Stimulated activated CD8-positive, alpha-beta memory T cell treated with anti-CD3 and anti-CD28 coated beads, Interleukin-15, amount 100 ng/mL, for 4 hours (primary cell): ENCODE measurements around the gene STK24.

Experiments used
- DNase-seq, 2 donors: peaks; one replicate each; pipeline ENCODE4 v3.0.0-alpha.2; 2020; ENCODE audit warnings: low read depth in 2 of 2

The STK24 gene

GRCh38 chr13:98533912-98534311 lies 43.0 kb downstream of the STK24 start:
- DNase-seq = no peak

GRCh38 chr13:98532254-98532653 lies 44.7 kb downstream of the STK24 start:
- DNase-seq = no peak

DNA sequence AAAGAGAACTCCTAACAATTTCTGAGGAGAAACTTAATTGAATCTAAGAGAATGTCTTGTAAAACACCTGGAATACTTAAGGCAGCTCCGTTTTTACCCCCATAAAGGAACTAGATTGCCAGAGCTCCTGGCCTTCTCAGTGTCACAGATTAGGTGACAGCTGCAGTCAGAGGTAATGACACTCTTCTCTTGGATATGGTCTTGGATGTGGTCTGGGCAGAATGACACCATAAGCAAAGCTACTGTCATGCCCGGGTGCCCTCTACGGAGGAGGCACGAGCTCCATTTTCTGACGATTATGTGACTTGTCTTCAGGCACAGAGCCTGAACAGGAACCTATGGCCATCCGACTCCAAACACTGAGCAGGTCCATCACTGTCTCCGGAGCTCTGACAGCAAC lies 46.7 kb downstream of the STK24 start:
- DNase-seq = no peak

DNA sequence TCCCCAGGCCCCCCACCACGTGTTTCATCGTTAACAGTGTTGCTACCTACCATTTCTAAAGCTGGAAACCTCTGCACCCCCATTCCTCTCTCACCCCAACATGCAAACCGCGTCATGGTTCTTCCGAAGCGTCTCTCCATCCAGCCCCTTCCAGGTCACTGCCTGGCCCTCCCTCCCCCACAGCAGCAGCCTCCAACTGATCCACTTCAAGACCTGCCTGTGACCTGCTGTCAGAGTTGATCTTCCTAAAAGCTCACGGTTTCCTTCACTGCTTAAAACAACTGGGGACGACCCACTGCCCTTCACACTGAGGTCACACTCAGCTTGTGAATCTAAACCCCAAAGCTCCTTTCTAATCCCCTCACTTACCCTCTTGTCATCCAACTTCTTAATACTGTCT lies 47.7 kb downstream of the STK24 start:
- no peak for DNase-seq

DNA sequence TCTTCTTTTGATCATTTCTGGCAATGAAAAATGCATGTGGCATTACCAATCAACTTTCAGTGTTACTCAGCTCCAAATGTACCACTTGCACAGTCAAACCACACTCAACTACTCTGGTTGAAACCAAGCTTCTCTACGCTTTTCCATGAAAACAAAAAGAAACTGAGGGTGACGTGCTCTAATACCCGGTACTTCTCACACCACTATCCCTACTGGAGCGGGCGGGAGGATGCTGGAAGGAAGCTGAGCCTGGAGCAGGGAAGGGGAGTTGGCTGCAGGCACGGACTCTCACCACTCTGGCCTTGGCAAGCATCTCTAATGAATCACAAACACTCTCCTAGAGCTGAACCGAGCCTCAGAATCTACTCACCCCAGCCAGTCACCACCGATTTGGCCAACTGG lies 48.2 kb downstream of the STK24 start:
- no peak for DNase-seq

DNA sequence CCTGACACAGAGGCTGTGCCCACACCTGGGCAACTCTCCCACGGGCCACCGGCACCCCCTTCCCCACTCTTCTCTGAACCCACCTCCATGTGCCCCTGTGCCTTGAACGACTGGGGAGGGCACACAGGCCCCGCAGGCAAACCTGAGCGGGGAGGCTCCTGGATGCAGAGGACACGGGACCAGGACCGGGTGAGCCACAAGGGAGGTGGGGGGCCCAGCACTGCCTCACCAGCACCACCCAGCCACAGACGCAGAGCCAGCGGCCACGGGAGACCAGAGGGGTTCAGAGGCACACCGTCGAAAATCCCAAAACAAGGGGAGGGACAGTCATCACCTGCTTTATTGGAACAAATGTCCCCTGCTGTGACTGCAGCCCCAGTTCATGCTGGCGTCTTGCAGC lies 49.4 kb downstream of the STK24 start:
- no peak for DNase-seq

DNA sequence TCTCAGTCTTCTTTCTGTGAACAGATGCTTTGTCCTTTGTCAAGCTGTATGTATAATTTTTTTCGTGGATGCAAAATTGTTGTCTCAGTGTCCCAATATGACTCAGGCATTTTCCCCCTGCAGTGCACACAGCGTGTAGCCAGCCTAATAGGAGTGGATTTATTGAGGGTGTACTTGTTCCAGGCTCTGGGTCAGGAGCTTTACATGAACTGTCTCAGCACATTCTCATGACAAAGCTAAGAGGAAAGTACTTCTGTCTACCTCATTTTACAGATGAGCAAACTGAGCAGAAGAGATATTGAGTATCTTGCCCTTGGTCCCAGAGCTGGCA lies 50.8 kb downstream of the STK24 start:
- DNase-seq = no peak

DNA sequence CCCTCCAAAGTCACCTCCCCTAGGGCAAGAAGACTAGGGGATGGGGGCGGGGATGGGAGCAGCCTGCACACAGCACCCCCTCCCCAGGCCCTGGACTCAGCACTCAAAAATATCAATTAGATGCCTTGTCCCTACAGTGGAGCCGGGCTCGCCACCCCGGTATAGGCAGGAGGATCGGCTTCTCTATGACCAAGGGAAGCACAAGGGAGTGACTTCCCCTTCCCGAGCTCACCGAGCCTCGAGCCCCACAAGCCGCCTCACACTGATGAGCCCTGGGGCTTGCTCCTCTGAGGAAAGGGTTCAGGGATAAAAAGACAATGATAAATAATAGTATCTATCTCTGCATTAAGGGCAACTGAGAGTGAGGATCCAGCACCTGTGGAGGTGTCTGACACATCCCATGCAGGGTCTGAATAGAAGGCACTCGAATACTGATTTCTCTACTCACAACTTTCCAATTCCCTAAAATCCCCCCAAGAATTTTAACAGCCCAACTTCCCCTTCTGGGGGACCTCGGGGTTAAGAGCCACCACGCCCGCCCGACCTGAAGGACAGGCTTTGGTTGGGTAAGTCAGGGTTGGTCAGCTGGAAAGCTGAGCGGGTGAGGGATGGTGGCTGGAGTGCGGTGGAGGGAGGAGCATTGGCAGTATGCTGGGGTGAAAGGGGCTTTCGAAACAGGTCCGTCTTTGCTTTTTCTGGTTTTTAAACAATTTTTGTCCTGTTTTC lies 51.3 kb downstream of the STK24 start:
- DNase-seq = no peak

DNA sequence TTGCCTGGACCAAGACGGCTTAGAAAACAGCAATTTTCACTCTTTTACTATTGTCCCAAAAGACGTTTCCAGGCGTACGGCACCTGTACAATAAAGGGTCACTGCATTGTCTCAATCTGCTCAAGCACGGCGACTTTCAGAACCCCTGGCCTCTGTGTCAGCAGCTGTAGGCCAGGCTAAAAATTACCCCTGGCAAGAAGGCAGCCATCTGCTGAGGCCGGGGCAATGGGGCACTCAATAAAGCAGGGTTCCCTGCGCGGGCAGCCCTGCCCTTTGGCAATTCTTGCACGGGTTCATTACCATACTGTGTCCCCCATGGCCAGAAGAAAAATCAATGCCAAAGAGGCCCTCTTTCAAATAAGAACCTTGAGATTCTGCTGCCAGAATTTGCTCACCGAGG lies 52.1 kb downstream of the STK24 start:
- DNase-seq = no peak

DNA sequence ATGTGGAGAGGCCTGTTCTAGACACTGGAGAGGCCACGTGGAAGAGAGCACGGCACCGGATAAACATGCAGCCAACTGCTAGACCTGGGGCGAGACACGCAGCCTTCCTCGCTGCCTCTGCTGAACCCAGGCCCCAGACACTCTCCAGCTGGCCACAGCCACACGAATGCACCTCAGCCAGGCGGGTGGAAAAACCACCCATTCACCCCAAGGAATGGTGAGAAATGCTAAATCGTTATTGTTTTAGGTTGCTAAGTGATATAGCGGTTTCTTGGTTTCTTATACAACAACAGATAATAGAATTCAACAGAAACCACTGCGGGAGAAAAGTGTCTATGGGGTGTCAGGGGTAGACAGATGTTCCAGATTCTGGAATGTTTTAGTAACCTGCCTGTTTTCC lies 52.5 kb downstream of the STK24 start:
- DNase-seq = no peak

GRCh38 chr13:98523455-98524102 lies 53.3 kb downstream of the STK24 start:
- no peak for DNase-seq

GRCh38 chr13:98522371-98522770 lies 54.5 kb downstream of the STK24 start:
- no peak for DNase-seq

DNA sequence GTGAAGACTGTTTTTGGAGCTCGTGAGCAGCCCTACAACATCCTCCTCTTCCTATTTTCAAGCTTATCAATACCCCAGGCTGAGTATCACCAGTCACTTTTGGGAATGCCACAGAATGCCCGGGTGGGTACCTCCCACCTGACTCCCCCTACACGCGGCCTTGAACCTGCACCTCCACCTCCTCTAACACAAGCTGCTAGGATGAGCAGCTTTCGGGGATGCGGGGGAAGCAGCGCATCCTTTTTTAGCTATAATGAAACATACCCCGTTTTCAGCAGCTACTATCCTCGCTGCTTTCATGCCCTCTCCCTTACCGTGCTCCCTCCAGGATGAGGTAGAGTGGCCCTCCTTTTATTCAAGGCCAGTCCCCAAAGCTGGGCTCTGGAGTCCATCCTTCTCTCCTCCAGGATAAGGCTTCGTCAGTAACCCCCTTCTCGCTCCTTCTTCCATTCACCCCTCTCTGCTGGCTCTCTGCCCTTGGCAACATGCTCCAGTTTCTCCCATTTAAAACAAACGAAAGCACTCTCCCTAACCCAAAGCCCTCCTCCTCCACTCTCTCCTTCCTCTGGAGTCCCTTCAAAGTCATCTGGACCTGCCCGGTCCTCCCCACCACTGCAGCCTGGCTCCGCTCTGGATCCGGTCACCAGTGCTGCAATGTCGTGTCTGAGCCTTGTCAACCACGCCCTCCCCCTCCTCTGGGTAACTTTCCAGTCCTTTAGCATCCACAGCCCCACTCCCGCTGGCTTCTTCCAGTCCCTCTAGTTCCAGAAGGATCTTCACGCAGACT lies 55.3 kb downstream of the STK24 start:
- DNase-seq = no peak

DNA sequence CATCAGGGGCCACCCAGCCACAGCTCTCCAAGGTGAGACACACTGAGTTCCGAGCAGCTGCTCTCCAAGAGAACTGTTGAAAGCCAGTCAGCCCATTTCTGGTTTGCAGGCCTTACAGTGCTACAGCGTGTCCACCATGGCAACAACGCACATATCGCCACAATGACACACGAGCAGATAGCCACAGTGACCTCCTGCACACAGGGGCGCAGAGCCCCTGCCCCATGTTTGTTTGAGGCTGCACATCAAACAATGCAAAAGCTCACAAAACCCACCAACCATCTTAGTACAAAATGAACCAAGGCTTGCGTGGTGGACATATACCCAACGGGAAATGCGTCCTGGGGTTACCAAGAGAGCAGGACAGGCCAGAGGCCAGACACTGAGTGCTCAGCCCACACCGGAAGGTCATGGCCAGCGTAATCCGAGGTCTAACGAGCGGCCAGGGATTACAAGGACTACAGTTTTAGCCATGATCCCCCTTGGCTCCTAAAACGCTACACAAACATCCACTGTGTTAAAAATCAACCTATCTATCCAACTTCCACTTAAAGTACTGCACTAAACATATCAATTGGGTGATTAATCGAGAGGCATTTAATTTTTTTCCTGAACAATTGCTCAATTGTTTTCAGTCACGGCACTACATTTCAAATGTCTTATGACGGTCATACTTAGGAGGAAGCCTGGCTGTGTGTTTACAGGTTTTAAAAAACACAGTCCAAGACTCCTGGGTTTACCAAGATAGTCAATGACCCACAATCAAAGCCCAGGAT lies 56.0 kb downstream of the STK24 start:
- DNase-seq = no peak

- no peak for DNase-seq
Measured at GRCh38 chr13:98519976-98520375, 56.9 kb downstream of the STK24 start.

DNA sequence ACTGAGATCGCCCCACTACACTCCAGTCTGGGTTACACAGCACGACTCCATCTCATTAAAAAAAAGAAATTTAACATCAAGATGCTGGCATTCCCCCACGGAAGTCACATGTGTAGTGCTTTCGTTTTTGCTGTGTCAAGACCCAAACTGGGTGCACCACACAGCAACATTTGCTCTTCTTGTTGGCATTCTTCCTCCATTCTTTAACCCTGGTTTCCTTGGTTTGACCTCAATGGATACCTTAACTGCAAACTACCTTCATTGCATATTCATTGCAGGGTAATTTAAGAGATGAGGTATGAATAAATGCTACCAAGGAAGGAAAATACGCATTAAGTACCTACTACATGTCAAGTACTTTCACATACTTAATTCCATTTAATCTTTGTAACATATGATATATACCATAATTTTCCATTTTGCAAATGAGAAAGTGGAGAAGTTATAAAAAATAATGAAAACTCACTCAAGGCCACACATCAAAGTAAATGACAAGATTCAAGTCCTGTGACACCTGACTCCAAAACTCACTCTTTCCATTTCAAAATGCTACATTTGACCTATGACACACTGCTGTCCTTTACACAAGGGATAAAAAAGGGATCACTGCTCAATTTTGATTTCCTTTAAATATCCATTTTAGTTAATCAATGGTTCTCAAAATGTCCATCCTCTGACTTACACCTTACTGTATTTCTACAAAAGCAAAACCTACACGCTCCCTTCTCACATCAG lies 59.2 kb downstream of the STK24 start:
- DNase-seq = no peak

GRCh38 chr13:98515818-98516465 lies 61.0 kb downstream of the STK24 start:
- DNase-seq = no peak

GRCh38 chr13:98514288-98514687 lies 62.6 kb downstream of the STK24 start:
- DNase-seq = no peak

DNA sequence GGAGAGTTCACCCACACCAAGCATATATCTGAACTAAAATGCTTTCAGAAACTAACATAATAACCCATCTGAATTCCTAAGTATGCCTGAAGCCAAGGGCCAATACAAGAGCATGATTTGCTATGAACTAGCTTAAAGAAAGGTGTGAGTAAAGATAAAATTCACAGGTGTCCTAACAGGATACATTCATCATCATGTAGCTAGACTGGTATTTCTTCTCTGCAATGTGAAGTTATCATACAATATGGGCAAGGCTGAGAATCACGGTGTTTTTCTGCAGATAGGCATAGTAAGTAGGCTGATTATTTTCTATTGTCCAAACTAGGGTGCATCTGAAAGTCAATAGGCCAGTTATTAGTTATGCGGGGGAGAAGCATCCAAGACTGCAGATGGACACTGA lies 63.1 kb downstream of the STK24 start:
- DNase-seq = no peak

DNA sequence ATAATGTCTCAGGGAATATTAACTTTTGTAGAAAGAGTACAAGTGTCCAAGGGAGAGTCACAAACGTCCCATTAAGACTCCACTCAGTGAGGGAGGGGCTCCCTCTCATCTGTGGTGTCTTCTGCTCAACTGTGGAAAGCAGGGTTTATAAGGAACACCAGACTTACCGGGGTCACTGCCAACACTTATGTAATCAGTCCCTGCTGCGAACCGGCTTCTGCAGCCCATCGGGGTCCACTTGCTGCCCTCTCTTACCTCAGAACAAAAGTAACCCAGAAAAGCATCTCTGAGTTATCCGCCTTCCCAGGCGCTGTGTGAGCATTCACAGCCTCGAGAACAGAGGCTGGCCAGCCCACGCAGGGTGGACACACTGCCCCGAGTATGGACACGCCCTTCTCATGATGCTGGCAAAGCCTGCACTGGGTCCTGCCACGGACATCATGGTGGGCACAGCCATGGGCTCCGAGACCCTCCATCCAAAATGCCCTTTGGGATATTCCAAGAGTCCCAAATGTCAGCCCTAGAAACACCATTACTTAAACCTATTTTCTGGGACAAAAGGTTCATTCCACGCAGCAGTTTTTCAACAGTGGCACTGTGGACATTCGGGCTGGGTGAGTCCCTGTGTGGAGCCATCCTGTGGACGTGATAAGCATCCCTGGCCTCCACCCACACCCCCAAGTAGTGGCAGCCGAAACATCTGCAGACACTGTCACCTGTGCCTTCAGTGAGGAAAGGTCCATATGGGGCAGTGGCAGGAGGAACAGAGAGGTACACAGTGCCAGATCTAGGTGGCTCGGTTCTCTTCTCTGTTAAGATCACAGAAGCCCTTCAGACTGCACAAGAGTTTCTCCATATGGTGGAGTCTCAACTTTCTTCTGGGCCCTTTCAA lies 63.9 kb downstream of the STK24 start:
- DNase-seq = no peak
